ENCODE results near the gene CBLL2.

DNA sequence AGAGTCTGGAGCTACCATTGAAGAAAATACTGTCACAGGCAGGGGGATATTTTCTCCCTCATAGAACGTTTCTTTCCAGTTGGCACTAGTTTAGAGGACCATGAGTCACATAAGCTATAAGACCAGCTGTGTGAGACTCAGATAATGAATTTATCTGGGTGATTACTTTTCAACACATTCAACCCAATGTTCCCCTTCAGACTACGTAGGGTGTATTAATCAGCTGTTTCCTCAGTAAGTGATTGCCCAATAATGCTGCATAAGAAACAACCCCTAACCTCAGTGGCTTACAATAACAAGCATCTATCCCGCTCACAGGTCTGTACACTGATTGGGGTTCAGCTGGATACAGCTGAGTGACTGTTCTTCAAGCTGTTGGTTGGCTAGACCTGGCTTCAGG is 38.1 kb downstream of the CBLL2 start:
- TF ChIP-seq, protein P1, sequence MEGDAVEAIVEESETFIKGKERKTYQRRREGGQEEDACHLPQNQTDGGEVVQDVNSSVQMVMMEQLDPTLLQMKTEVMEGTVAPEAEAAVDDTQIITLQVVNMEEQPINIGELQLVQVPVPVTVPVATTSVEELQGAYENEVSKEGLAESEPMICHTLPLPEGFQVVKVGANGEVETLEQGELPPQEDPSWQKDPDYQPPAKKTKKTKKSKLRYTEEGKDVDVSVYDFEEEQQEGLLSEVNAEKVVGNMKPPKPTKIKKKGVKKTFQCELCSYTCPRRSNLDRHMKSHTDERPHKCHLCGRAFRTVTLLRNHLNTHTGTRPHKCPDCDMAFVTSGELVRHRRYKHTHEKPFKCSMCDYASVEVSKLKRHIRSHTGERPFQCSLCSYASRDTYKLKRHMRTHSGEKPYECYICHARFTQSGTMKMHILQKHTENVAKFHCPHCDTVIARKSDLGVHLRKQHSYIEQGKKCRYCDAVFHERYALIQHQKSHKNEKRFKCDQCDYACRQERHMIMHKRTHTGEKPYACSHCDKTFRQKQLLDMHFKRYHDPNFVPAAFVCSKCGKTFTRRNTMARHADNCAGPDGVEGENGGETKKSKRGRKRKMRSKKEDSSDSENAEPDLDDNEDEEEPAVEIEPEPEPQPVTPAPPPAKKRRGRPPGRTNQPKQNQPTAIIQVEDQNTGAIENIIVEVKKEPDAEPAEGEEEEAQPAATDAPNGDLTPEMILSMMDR (IDR thresholded peaks at IDR 0.05; ENCODE audit: insufficient read depth, low read length, poor library complexity, severe bottlenecking), result no peak
- TF ChIP-seq EZH2phosphoT487 (conservative IDR thresholded peaks at IDR 0.05; ENCODE audit: low read length), result no peak

Measured in SU-DHL-6 (cell line).